GM20431 (cell line): ENCODE measurements around the gene COBLL1.
"Not testable (repeated sequence)": the region's sequence is repeated elsewhere in the genome, so short reads cannot be mapped to it uniquely, and the experiment has no call there.

Experiments
- in situ Hi-C: fragments of 300-500 bp; cut with MseI, MboI; formaldehyde crosslinking; loops from one replicate; pipeline ENCODE4 v1.15.0; 2020; ENCODE audit warnings: low sequenced_read_pairs; ENCODE audit not compliant: unreplicated experiment

Gene COBLL1

GRCh38 chr2:164763431-164763830 is 78.2 kb downstream of the COBLL1 start:
- in situ Hi-C loops: no loop called here

GRCh38 chr2:164761737-164762460 is 79.7 kb downstream of the COBLL1 start:
- in situ Hi-C loops: no loop called here

- in situ Hi-C loops: not testable (repeated sequence)
These were observed 80.4 kb downstream of the COBLL1 start for GRCh38 chr2:164761201-164761600.

- in situ Hi-C loops: no loop called here
These were observed 81.4 kb downstream of the COBLL1 start for GRCh38 chr2:164760179-164760578.

- in situ Hi-C loops: no loop called here
These were observed 83.5 kb downstream of the COBLL1 start for GRCh38 chr2:164757934-164758695.

- in situ Hi-C loops: no loop called here
These were observed 84.8 kb downstream of the COBLL1 start for GRCh38 chr2:164756773-164757172.

GRCh38 chr2:164755952-164756351 is 85.7 kb downstream of the COBLL1 start:
- in situ Hi-C loops: no loop called here

GRCh38 chr2:164754157-164755093 is 87.2 kb downstream of the COBLL1 start:
- in situ Hi-C loops: no loop called here

GRCh38 chr2:164752956-164753355 is 88.7 kb downstream of the COBLL1 start:
- in situ Hi-C loops: no loop called here

GRCh38 chr2:164747783-164748433 is 93.7 kb downstream of the COBLL1 start:
- in situ Hi-C loops: no loop called here

- in situ Hi-C loops: no loop called here
These were observed 94.5 kb downstream of the COBLL1 start for GRCh38 chr2:164747140-164747539.

- in situ Hi-C loops: no loop called here
These were observed 94.9 kb downstream of the COBLL1 start for GRCh38 chr2:164746713-164747112.

- in situ Hi-C loops: no loop called here
These were observed 96.4 kb downstream of the COBLL1 start for GRCh38 chr2:164745012-164745797.

- in situ Hi-C loops: no loop called here
These were observed 98.8 kb downstream of the COBLL1 start for GRCh38 chr2:164742738-164743317.

- in situ Hi-C loops: no loop called here
These were observed 101.7 kb downstream of the COBLL1 start for GRCh38 chr2:164739966-164740365.

GRCh38 chr2:164737612-164738081 is 104.0 kb downstream of the COBLL1 start:
- in situ Hi-C loops: no loop called here

GRCh38 chr2:164735309-164735919 is 106.2 kb downstream of the COBLL1 start:
- in situ Hi-C loops: no loop called here

GRCh38 chr2:164734196-164734595 is 107.4 kb downstream of the COBLL1 start:
- in situ Hi-C loops: no loop called here
